Testis (tissue), 2 donors: Measurements from ENCODE around the gene ZNF394.

Experiments
- CTCF ChIP-seq, 3 experiments: fragments of 450-650 bp in 2 of 3; fragments of 200-600 bp in 1 of 3; sonication (generic) in 1 of 3; IDR thresholded peaks; one replicate each; pipeline ENCODE4 v1.5.1; 2016 to 2019; ENCODE audit warnings: antibody characterized with exemption in 3 of 3, mild to moderate bottlenecking in 2 of 3, moderate library complexity in 1 of 3
- POLR2A ChIP-seq: fragments of 450-650 bp; IDR thresholded peaks from one replicate; pipeline ENCODE4 v1.6.1; 2017; ENCODE audit warnings: antibody characterized with exemption, mild to moderate bottlenecking, moderate library complexity

GRCh38 chr7:99543081-99543671 is 43.1 kb upstream of the ZNF394 start:
- no peak for TF ChIP-seq CTCF (IDR thresholded peaks at IDR 0.05)
- TF ChIP-seq POLR2A, result no peak
